HG02623 (cell line): Measurements from ENCODE around the gene C8B.

Experiments used
- ATAC-seq: cut with Tn5 transposase; IDR thresholded peaks from one replicate; pipeline ENCODE4 v1.9.1; 2021; ENCODE audit warnings: moderate library complexity; ENCODE audit not compliant: unreplicated experiment

Gene C8B

GRCh38 chr1:56973923-56974742 lies 8.3 kb upstream of the C8B start:
- ATAC-seq = no peak

DNA sequence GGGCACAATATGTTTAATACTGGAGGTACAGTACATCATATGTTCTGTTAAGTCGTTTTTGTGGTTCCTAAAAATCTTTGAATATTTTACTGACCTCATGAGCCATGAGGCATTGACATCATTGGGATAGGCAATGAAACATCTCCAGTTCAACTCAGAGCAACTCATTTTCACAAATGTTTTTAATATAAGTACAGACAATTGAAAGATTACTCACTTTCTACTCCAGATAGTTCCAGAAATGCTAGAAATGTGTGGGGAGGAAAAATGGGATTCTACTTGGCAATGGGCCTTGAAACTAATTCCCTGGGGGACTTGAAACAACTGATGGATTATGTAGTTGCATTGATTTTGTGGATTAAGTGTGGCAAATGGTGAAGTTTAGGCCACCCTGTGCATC lies 7.2 kb upstream of the C8B start:
- no peak for ATAC-seq

GRCh38 chr1:56970280-56970679 lies 4.5 kb upstream of the C8B start:
- no peak for ATAC-seq

- ATAC-seq = no peak
Measured at GRCh38 chr1:56968878-56969495, 3.2 kb upstream of the C8B start.

DNA sequence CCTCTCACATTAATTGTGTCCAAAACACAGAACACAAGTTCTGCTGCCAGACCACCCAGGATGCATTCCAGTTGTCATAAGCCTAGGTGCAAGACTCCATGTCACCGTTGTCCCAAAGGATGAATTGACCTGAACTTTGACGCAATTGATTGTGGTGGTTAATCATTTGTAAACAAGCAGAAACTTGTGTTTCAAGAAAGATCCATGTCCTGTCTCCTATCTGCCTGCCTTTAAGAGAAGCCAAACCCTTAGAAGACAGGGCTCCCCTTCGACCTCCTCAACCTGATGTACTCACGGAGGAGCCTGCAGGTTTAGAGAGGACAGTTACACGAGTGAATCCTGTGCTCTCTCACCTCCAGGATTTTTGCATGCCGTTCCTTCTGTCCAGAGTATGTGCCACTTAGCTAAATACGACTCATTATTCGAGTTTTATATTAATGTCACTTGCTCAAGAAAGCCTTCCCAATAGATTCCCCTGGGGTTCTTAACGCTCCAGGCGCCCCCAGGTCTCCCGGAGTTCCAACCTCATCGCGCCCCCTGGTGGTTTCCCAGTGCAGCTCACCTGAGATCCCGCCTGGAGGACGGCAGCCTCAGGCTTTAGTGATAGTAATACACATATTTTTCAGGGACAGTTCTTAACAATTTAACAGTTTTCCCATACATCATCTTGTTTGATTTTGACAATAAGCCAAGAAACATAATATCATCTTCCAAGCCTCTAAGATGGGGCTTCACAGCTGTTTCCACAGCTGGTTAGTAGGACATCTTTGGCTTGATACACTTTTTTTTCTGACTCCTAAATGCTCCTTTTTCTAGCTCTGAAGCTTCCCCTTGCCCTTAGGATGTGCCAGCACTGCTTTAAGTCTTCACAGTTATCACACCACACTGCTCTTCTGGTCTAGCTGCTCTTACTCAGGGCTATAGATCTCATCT lies 2.4 kb upstream of the C8B start:
- ATAC-seq = no peak

GRCh38 chr1:56967355-56967754 lies 1.5 kb upstream of the C8B start:
- ATAC-seq = no peak

GRCh38 chr1:56966698-56966999 lies 834 bp upstream of the C8B start:
- ATAC-seq = no peak

DNA sequence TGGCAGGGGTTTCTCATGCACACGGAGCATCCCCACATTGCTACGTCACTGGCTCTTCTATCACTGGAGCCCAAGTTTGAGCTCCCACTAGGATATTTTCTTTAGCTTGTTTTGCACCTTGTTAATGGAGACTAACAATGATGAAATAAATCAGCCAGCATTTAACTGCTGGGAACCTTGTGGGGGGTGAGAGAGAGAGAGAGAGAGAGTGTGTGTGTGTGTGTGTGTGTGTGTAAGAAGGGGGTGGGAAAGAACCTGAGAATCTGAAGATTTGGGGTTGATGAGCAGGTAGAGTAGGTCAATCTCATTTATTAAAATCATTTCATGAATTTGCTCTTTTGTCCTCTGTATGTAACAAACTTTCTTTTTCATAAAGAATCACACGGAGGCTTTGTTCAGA lies 624 bp downstream of the C8B start:
- ATAC-seq = no peak

DNA sequence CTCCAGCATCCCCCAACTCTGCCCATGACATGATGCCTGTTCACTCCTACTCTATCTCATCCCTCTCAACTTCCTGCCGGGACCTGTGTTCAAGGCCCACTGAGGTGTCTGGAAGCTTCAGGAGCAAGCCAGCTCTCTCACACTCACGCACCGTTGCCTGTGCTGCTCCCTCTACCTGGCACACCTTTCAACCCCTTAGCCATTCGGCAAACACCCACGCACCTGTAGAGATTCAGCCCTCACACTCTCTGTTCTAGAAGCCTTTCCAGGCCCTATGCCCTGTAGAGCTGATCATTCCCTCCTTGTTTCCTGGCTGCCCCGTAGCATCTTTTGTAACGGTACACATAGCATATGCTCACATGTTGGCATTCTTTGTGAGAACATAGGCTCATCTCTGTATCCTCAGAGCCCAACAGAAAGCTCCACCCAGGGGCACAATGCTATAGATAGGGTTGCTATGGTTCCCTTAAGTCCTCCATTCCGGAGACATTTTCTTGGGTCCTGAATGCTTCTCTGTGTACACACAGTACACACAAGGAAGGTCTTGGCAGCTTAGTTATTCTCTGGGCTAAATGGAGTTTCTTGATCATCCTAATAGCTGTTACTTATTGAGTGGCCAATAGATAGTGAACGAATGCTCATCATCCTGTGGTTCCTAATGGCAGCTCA lies 1.3 kb downstream of the C8B start:
- no peak for ATAC-seq

- ATAC-seq = no peak
Measured at GRCh38 chr1:56963667-56964066, 2.1 kb downstream of the C8B start.

GRCh38 chr1:56961426-56961825 lies 4.4 kb downstream of the C8B start:
- no peak for ATAC-seq

DNA sequence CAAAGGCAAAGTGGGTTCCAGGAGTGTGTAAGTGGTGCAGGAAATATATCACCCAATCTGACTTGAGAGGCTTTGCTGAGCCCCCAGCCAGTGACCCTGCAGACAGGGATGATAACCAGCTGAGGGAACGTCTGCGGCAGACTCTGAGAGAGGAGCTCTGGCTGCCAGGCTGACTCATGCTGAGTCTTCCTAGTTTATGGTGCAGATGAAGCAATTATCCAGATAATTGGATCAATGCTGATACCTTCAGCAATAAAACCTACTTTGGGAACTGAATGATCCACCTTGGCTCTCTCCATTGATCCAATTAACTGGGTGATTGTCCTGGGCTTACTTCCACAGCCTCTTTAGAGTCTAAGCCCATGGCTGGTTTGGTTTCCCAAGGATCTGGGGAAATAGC lies 7.3 kb downstream of the C8B start:
- no peak for ATAC-seq

DNA sequence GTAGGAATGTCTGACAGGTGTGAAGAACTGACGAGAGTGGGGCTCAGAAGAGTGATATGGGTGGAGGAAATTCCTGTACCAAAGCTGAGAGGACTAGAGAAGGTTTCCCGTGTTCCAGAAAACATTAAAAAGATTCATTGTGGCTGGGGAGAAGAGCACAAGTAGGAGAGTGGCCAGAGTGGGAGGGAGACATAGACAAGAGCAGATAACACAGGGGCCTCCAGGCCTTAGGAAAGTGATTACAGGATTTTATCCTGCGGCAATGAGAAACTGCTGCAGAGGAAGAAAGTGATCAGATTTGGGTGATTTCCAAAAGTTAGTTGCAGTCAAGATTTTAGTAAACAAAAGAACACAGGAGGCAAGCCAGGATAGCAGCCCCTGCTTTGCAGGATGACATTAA lies 7.9 kb downstream of the C8B start:
- no peak for ATAC-seq

GRCh38 chr1:56954664-56955063 lies 11.2 kb downstream of the C8B start:
- no peak for ATAC-seq

- no peak for ATAC-seq
Measured at GRCh38 chr1:56953386-56953785, 12.4 kb downstream of the C8B start.

DNA sequence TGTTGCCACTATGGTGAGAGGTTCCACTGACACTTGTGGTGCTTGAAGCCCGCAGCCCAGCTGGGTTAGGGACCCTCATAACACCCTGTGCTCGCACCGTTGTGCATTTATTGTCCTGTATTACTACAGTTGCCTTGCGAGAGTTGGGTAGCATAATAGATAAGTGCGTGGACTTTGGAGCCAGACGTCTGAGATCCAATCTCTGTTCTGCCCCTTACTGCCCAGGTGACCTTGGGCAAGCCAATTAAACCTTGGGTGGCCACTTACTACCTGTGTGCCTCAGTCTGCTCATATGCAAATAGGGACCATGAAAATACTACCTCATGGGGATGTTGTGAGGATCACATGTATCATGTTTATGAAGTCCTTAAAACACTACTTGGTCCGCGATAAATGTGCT lies 13.3 kb downstream of the C8B start:
- ATAC-seq = no peak

GRCh38 chr1:56948403-56949023 lies 17.3 kb downstream of the C8B start:
- ATAC-seq = no peak

GRCh38 chr1:56940039-56940438 lies 25.8 kb downstream of the C8B start:
- ATAC-seq = no peak

- no peak for ATAC-seq
Measured at GRCh38 chr1:56939209-56939608, 26.6 kb downstream of the C8B start.

GRCh38 chr1:56938646-56939045 lies 27.2 kb downstream of the C8B start:
- ATAC-seq = no peak
